Stimulated activated CD8-positive, alpha-beta memory T cell treated with anti-CD3 and anti-CD28 coated beads, Interleukin-2, amount 100 ng/mL, for 48 hours (primary cell): Measurements from ENCODE around the gene UBTD2.
"Not testable (repeated sequence)": the region's sequence is repeated elsewhere in the genome, so short reads cannot be mapped to it uniquely, and the experiment has no call there.

Experiments used
- DNase-seq, 2 donors: peaks; one replicate each; pipeline ENCODE4 v3.0.0-alpha.2; 2020; ENCODE audit warnings: low read depth in 2 of 2

Gene UBTD2

GRCh38 chr5:172293054-172293744, 9.6 kb upstream of the UBTD2 start:
- DNase-seq = peak; percentile 25 to 27

- not testable (repeated sequence) for DNase-seq
Observed at GRCh38 chr5:172291837-172292236, 8.3 kb upstream of the UBTD2 start.

GRCh38 chr5:172288465-172288864, 4.9 kb upstream of the UBTD2 start:
- DNase-seq = no peak

GRCh38 chr5:172287140-172287539, 3.6 kb upstream of the UBTD2 start:
- DNase-seq = not testable (repeated sequence)

- DNase-seq = no peak
Observed at GRCh38 chr5:172285226-172286143, 1.9 kb upstream of the UBTD2 start.

GRCh38 chr5:172284611-172284980, 1.0 kb upstream of the UBTD2 start:
- DNase-seq = no peak

- DNase-seq = peak; percentile 77 to 81
Observed at GRCh38 chr5:172283862-172284610, 472 bp upstream of the UBTD2 start.

GRCh38 chr5:172282272-172283019, 1.1 kb downstream of the UBTD2 start:
- DNase-seq = no peak

- DNase-seq = no peak
Observed at GRCh38 chr5:172281346-172281745, 2.2 kb downstream of the UBTD2 start.

- DNase-seq = no peak
Observed at GRCh38 chr5:172280929-172281328, 2.6 kb downstream of the UBTD2 start.

- no peak for DNase-seq
Observed at GRCh38 chr5:172280317-172280716, 3.2 kb downstream of the UBTD2 start.

- DNase-seq = no peak
Observed at GRCh38 chr5:172278356-172278755, 5.2 kb downstream of the UBTD2 start.

GRCh38 chr5:172276214-172276613, 7.3 kb downstream of the UBTD2 start:
- DNase-seq = no peak

- DNase-seq = peak; percentile 26 to 47
Observed at GRCh38 chr5:172274951-172275753, 8.4 kb downstream of the UBTD2 start.

GRCh38 chr5:172267943-172268342, 15.6 kb downstream of the UBTD2 start:
- no peak for DNase-seq

- no peak for DNase-seq
Observed at GRCh38 chr5:172266676-172267092, 16.9 kb downstream of the UBTD2 start.

- no peak for DNase-seq
Observed at GRCh38 chr5:172266071-172266675, 17.4 kb downstream of the UBTD2 start.

GRCh38 chr5:172264815-172265395, 18.7 kb downstream of the UBTD2 start:
- DNase-seq = no peak

- DNase-seq = no peak
Observed at GRCh38 chr5:172255444-172255843, 28.1 kb downstream of the UBTD2 start.

GRCh38 chr5:172252501-172252900, 31.1 kb downstream of the UBTD2 start:
- DNase-seq = no peak
